SK-N-DZ (cell line): Measurements from ENCODE around the gene OSBP2.

ENCODE experiments used
- DNase-seq: peaks from one replicate; pipeline ENCODE4 v3.0.0-alpha.2; 2015; ENCODE audit warnings: low spot score

Gene OSBP2

DNA sequence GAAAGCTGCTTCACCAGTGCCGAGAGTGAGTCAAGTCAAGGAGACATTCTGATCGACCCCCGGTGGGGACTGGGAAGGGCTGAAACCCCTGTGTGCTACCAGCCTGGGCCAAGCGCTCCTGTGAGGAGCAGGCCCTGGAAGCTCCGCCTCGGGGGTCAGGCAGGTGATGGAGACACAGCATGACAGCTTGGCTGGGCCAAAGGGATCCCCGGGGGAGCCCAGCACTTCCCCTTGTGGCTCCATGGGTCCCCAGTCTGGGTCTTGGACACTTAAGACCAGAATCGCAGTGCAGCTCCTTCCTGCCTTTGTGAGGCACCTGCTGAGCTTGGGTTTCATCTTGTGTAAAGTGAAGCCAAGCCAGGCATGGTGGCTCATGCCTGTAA lies 184.7 kb downstream of the OSBP2 start:
- DNase-seq: no peak

DNA sequence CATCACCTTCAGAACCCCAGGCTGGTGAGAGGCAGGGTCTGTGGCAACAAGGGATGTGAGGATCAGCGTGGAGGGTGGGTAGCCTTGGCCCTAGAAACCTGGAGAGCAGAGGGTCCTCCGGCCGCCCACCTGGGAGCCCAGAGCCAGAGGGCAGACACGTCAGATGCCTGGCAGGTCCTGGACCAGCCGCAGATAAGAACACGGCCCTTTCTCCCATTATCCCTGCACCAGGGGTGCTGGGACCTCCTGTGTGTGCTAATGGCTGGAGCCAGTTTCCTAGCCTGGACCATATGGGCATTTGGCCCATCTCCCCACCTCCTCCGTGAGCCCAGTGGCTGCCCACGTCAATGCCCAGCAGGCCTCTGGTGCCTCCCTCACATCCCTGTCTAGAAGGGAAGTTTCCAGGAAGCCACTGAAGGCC lies 185.5 kb downstream of the OSBP2 start:
- DNase-seq: no peak

DNA sequence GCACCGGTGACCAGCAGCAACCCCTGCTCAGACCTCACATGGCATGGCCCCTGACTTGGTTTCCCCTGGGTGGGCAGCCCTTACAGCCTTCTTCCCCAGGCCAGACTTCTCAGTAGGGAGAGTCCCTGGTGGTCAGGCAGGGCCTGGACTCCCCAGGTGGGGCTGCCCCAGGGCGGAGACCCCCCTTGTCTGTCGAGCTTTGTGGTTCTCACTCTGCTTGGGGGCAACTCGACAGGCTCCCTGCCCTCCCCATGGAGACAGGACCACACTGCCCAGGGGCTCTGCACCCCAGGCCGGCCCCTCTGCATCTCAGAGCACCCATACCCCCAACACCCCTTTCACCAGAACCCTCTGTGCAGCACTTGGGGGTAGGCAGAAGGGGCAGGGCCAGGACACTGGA lies 186.2 kb downstream of the OSBP2 start:
- DNase-seq: no peak

DNA sequence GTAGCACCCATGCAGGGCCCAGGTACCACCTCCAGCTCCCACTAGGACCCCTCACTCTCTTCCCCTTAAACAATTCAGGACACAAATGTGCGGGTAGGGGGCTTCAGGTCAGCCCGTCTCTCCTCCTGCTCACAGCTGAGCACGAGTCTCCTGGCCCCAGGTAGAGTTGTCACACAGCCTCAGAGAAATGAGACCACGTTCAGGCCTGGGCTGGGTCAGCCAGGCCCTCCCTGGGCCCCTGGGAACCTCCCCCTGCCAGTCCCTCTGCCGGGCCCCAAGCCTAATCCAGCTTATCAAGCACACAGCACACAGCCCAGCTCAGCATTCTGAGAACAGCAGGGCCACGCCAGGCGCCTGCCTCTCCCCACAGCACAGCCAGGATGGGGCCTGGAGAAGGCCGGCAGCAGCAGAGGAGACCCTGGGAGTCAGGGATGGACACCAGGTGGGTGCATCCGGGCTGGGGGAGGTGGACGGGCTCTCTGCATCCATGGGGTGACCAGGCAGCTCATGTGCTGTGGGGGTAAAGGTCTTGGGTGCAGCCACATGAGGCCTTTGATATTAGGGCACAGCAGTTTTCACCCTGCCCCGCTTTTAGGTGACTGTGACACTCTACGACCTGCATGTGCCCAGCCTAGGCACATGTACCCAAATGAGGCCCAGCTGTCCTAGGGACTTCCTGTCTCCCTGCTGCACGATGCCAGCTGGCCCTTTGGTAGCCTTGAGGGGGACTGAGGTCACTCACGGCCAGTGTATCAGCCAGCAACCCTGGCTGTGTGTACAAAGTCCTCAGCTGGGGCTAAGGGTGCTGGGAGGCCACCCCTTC lies 186.9 kb downstream of the OSBP2 start:
- DNase-seq: peak; percentile 56

DNA sequence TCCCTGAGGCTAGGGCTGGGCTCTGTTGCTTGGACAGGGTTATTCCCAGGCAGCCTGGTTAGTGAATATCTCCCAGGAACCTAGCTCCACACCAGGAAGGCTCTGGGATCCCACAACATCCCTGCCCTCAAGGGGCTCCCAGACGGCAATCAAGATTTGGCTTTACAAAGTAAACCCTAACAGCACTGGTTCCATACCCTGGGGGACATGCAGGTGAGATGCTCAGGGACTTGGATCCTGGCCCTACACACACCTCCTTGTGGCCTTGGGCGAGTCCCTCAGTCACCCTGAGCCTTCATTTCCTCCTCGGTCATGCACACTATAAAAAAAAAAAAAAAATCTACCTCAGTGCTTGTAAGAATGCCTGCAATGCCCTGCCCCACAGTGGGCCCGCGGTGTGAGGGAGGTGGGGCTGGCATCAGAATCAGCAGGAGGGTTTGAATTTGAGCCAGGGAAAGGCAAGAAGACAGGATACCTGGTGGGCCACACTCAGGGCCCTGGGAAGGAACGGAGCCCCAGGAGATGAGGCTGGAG lies 187.6 kb downstream of the OSBP2 start:
- DNase-seq: no peak

DNA sequence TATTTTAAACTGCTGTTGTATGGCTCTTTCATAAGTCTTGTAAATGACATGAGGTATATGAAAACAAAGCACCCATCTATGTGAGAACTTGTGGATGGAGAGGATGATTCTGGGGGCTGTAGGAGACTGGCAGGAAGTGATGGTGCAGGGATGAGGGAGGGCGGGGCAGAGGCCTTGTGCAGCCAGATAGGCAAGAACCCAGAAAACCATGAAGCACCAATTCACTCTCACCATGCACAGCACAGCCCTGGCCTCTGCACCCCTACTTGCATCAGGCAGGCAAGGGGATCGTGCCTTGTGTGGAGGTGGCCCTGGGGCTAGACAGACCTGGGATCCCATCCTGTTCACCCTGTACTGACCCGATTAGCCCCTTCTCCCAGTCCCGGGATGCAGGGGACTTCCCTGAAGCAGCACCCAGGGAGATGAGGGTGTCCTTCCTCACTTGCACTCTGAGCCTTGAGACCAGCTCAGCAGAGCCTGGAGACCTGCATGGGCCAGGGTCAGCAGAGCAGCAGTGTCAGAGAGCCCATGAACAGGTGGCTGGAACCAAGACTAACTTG lies 188.4 kb downstream of the OSBP2 start:
- DNase-seq: no peak

DNA sequence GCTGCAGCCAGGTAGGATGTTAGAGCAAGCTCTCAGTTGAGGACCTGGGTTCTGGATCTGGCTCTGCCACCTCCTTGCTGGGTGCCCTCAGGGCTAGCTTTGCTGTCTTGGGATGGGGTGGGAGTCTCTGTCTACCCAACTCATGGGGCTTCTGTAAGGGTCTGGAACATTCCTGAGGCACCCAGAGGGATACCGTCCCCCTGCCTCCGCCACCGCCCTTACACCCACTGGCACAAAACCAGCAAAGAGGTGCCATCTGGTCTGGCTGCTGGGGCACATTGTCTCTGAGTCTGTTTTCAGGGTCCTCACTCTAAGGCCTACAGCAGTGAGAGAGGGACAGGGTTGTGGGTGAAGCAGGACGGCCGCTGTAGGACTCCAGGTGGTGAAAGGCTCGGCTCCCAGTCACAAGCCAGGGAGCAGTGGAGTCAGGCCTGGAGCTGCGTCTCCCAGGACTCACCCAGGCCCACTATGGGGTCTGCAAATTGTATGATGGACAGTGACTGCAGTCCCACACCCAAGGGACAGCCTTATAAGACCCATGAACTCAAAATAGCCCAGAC lies 189.0 kb downstream of the OSBP2 start:
- no peak for DNase-seq

DNA sequence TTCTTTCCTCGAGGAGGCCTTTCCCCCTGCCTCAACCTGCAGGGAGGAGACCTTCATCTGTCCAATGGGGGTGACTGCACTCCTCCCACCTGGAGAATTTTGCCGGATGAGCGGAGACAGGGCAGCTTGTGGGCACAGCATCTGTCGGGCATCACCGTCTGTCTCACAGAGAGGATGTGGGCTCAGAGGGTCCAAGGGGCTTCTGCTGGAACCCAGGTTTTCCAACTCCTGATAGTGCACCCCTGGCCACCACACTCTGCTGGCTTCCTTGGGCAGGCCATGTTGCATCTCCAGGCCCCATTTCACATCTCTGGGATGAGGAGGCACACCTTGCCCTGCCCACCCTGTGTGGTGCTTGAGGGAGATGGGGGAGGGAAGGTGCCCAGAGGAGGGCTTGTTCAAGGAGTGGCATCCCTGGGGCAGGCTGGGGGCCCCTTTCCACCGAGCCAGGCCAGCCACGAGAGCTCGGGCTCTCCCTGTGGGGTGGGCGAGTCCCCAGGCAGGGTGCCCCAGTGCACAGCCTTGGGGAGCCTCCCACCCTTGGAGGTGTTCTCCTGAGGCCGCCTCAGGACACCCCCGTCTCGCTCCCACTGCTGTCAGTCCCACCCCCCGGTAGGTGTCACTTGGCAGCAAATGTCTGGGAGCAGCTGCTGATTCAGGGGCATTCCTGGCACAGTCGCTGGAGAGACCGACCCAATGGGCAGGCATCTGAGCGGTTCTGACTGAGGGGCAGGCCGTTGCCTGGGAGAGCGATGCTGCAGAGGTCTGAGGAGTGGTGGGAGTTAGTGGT lies 189.7 kb downstream of the OSBP2 start:
- no peak for DNase-seq

DNA sequence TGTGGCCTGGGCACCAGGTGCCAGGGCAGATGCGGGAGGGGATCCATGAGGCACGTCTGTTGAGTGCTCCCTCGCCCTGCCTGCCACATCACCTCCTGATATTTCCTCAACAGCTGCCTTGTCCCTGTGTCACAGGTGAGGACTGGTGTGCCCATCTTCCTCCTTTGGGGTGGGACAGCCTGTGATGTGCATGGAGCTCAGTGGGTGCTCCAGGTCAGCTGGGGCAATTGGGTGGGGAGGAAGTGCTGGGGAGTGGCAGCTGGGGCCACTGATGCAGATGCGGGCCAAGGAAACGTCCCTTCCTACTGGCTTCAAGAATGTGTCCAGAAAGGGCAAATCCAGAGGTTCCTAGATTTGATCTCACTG lies 190.3 kb downstream of the OSBP2 start:
- no peak for DNase-seq

DNA sequence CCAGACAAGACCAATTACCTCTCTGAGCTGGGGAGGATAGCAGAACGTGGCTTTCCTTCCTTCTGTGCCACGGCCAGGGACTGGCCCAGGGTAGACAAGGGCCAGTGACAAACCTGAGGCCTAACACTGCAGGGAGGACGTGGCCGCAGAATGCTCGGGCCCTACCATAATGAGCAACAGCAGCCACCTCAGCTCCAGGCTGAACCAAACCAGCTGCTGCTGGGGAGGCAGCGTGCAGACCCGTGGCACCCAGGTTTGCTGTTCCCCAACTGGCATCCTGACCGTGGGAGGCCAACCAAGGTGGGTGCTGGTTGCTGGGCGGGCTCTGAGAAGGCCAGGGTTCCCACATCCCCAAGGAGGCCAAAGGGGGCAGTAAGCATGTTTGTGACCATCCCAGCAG lies 190.9 kb downstream of the OSBP2 start:
- DNase-seq: no peak

DNA sequence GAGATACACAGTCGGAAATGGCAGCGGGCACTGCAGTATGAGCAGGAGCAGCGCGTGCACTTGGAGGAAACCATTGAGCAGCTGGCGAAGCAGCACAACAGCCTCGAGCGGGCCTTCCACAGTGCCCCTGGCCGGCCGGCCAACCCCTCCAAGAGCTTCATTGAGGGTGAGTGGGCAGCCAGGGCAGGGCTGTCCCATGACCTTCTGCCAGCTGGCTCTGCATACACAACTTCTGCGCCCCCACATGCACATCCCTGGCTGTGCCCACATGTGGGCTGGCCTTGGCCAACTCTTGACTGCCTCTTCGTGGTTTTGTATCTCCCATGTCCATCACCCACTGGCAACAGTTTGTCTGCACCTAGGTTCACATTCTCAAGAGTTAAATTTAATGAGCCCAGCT lies 192.8 kb downstream of the OSBP2 start:
- DNase-seq: no peak

DNA sequence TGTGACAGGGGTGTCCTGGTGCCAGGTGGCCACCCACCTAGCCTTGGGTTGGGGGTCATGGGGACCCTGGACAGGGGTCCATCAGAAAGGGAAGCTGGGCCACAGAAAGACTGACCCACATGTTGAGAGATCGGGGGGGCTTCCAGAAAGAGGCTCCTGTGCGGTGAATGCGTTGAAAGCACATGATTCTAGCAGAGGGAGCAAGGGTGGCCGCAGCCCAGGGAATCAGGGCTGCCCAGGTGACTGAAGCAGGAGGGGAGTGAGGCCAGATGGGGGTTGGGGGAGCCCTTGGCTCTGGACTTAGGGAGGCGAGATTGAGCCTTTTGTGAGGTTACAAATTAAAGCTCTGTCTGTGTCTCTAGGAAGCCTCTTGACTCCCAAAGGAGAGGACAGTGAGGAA lies 193.2 kb downstream of the OSBP2 start:
- DNase-seq: no peak

DNA sequence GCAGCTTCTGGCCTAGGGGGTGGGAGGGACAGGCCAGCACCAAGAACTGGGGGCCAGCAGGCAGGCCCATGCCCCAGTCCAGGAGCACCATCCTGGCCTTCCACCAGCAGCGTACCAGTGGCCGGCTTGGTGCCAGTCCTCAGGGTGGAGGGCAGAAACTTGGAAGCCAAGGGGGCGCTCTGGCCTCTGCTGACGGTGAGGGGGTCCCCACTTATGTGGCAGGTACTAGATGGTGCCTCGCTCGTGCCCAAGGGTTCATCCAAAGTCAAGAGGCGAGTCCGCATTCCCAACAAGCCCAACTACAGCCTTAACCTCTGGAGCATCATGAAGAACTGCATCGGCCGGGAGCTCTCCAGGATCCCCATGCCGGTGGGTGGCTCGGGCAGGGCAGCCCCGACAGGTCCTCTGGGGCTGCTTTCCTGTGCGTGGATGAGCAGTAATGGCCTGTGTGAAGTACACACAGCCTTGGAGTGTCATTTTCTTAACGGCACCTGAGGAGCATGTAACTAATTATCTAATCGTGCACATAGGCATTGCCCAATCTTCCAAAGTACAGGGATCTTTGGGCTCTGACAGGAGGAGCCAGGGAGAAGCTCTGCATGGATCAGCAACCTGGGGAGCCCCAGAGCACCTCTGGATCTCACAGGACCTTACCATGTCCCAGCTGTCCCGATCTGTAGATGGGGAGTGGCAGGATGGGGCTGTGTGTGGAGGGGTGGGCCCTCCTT lies 194.8 kb downstream of the OSBP2 start:
- DNase-seq: no peak

DNA sequence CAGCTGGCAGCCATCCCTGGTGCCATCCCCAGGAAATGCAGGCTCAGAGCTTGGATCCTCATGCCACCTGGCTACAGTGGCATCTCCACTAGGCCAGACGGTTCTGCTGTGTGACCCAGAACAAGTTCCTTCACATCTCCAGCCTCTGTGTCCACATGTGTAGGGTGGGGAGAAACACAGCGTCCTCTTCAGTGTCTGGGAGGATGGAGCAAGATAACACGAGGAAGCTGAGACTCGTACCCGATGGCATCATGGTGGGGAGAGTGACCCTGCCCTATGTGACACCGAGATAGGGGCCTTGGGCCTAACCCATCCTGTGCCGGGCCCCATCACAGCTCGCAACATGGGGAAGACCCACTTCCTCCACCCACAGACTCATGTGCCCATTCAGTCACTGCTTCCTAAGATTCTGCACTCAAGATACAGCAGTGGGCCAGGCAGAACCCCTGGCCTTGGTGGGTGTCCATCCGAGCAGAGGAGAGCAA lies 195.4 kb downstream of the OSBP2 start:
- no peak for DNase-seq

DNA sequence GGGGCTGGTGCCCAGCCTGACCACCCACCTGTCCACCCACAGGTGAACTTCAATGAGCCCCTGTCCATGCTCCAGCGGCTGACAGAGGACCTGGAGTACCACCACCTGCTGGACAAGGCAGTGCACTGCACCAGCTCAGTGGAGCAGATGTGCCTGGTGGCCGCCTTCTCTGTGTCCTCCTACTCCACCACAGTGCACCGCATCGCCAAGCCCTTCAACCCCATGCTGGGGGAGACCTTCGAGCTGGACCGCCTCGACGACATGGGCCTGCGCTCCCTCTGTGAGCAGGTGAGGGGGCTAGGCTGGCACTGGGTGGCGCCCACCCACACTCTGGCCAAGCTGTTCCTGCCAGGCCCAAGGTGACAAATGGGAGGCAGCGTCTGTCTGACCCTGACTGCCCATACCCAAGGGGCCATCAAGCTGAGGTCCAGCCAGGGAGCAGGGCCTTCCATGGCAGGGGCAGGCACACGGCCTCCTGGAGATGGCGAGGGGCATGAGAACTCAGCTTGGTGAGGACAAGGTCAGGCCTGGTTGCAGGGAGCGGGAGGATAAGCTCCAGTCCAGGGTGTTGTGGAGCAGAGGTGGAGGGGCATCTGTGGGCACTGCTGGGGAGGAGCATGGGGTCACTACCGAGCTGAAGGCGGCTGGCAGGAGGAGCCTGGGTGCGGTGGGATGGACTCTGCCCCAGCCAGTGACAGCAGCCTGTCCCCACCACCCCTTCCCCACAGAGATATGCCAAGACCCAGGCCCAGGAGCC lies 196.2 kb downstream of the OSBP2 start:
- no peak for DNase-seq

DNA sequence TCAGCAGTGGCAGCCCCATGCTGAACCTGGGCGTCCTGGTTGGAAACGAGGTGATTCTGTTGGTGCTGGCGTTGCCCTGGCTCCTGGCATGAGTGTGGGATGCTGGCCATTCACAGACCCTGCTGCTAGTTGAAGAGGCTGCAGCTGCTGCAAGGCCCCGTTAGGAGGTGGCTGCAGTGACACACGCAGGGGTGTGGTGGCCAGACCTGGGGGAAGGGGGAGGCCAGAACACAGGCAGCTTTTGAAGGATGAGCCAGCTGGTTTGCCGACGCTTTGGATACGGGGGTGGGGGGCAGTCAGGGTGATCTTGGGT lies 196.7 kb downstream of the OSBP2 start:
- no peak for DNase-seq

DNA sequence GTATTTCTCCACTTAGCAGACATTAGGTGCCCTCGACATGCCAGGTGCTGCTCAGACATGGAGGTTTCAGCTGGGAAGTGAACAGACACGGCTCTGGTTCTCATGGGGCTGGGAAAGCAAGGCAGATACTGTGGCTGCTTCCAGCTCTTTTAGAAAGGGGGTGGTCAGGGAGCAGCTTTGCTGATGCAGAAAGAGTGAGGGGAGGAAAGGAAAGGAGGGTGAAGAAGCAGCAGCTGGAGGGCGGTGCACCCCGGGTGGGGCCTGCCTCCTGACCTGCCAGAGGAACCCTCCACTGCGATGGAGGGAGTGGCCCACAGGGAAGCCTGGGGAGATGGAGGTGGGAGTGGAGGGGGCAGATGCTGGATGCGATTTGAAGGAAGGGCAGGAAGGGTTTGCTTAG lies 197.1 kb downstream of the OSBP2 start:
- no peak for DNase-seq

DNA sequence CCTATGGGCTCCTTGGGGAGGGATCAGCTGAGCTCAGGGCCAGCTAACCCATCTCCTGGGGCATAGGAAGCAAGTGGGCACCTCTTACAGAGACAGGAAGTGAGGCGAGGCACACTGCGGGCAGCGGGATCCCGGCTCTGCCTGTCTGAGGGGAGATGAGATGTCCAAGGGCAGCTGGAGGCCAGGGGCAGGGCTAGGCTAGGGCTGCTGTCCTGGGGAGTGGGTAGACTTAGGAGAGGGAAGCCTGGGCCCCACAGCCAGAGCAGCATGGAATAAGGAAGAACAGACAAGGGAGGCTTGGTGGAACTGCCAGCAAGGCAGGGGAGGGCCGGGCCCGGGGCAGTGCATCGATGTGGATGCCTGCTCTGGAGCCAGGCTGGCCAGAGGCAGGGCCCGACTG lies 197.6 kb downstream of the OSBP2 start:
- DNase-seq: no peak

DNA sequence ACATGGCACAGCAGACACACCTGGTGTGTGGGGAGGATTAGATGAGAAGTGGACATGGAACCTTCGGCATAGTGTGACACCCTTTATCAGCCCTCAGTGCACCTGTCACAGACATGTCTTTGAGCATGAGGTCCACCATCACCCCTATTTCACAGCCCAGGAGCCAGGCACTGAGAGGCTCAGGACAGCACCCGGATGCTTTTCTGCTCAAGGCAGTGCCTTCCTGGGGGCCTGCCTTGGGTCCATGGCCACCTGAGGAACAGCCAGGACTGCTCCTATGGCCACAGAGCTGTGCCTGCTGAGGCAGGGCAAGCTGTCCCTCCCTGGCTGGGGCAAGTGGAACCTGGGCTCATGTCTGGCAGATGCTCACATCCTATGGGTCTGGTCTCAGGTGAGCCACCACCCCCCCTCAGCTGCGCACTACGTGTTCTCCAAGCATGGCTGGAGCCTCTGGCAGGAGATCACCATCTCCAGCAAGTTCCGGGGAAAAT lies 198.1 kb downstream of the OSBP2 start:
- no peak for DNase-seq
